Amniotic epithelial cell (primary cell): Measurements from ENCODE around the gene C4orf54.
A peak's percentile ranks its signal among the peaks of the same experiment; 100 is the strongest.

ENCODE experiments used
- DNase-seq: peaks from one replicate; pipeline ENCODE4 v3.0.0-alpha.2; 2010; ENCODE audit warnings: low read depth

The C4orf54 gene

DNA sequence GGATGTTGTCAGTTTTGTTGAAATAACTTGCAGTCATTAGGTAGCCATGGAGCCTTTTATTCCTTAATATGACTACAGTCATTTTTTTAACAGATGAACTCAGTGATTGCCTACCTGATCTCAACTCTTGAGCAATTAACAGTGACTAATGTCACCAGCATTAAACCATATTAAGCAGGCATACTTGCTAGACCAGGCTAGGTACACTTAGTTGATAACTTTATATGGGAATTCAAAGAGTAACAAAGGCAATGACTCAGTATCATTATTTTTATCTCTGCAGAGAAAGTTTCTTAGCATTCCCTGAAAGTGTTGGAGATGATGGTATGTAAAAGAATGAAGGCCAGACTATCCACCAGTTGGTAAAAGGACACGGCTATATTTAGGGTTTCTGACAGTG is at the start of gene C4orf54:
TSS of gene C4orf54 (minus strand) at position 31 of the 400 bp plus-strand sequence. CDS start 3,180 bp downstream, outside the sequence.
- DNase-seq, result no peak

DNA sequence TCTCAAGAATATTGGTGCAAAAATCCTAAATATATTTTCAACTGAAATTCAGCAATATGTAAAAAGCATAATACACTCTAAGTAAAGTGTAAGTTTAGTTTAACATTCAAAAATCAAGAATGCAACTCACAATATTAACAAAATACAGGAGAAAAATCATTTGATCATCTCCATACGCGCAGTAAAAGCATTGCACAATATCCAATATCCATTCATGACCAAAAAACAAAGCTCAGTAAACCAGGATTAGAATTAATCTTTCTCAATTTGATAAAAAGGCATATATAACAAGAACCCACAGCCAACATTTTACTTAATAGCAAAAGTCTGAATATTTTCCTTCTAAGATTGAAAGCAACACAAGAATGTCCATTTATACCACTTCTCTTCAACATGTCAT is 48.3 kb upstream of the C4orf54 start:
- no peak for DNase-seq

DNA sequence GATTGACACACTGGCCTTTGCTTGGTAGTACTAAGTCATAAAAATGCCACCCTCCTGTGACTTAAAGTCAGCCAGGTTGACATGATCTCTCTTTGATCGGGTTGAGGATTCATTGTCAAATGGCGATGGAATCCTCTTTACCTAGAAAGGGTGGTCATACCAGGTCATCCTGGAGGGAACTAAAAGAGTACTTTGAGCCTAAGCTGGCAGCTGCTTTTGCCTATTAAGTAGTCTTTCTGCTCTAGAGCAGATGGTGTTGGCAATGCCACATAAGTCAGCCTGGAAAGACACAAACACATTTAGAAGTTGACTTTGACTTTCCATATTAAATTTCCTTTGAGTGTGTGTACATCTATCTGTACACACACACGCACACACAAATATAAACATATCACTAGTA is 39.2 kb upstream of the C4orf54 start:
- no peak for DNase-seq

DNA sequence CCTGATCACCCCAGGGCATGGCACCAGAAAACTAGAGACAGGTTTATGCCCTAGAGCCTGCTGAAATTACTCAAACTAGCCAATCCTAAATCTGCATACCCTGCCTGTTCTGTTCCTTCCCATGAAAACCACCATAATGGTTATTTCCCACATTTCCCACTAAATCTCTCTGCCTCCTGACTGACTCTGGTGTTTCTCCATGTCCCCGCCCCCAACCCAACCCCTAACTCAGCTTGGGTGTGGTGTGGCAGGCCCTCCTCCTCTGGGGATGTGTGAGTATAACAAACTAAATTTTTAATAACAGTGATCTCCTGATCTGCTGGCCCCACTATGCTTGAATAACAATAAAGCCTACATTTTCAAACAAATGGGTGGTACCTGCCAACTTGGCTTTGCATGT is 35.5 kb upstream of the C4orf54 start:
- no peak for DNase-seq

DNA sequence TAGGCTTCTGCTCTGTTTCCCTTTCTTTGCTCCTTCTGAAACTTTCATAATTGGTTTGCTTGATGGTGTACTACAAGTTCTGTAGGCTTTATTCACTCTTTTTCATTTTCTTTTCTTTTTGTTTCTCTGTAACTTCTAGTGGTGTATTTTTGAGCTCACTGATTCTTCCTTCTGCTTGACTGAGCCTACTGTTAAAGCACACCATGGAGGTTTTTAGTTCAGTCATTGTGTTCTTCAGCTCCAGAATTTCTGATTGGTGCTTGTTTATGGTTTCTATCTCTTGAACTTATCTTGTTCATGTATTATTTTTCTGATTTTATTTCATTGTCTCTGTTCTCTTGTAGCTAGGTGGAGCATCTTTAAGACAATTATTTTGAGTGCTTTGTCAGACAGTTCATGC is 33.4 kb upstream of the C4orf54 start:
- no peak for DNase-seq

DNA sequence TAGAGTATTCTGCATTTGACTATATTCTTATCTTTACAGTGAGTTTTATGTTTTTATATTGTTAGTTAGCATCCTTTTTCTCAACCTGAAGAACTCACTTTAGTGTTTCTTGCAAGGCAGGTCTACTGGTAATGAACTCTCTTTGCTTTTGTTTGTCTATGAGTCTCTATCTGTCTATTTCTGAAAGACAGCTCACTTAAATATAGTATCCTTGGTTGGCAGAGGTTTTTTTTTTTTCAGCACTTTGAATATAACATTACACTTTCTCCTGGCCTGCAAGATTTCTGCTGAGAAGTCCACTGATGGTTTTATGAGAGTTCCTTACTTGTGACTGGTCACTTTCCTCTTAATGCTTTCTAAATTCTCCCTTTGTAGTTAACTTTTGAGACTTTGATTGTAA is 32.8 kb upstream of the C4orf54 start:
- DNase-seq, result no peak

DNA sequence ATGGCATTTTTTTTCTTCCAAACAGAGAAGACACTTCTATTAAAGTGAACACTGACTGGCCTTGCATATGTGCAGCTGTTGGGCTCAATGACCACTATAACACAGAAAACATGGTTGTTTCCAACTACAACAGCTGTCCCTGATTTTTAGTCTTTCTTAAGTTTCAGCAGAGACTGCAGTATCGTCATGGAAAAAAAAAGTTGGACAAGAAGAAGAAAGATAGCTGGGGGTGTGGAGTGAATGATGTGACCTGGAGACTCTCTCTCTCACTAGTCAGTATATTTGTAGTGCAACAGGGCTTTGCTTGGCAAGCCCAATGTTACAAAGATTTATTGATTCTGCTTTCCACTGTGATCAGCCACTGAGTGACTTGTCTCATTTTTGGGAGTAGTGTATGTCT is 29.5 kb upstream of the C4orf54 start:
- DNase-seq, result no peak

DNA sequence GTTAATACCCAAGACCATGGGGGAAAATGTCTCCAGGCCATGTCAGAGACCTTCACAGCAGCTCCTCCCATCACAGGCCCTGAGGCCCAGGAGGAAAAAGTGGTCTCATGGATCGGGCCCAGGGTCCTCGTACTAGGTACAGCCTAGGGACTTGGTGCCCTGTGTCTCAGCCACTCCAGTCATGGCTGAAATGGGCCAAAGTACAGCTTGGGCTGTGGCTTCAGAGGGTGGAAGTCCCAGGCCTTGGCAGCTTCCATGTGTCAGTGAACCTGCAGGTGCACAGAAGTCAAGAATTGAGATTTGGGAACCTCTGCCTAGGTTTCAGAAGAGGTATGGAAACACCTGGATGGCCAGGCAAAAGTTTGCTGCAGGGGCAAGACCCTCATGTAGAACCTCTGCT is 27.6 kb upstream of the C4orf54 start:
- no peak for DNase-seq

DNA sequence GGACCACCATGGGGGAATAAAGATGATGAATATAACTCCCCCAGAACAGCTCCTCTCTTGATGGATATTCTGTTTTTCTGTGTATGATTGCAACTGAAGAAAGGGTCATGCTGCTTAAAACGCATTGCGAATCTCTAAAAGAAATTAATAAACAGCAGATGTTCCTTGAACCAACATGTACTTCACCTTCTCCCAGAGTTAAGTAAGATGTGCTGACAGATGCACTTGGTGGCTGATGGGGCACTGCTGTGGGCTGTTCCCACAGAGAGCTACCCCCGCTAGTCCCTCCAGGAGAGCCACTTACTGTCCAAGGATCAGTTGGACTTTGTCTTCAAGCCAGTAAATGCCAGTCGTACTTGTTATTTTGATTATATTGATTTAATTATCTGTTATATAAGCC is 26.3 kb upstream of the C4orf54 start:
- no peak for DNase-seq

DNA sequence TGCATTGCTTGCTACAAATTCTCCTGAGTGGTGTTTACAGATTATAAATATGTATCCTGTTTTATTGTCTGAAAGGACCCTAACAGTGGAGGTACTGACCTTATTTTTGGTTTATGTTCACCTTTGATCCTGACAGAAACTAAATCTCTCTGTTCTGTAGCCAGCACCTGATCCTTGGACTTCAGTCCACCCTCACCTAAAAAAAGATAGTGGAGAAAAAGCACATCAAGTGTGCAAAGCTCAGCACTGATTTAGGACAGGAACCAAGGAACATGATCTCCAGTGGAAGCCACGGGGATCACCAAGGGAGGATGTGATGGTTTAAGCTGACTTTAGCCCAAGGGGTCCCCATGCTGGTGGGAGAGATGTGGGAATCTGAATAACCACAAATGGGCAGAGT is 22.3 kb upstream of the C4orf54 start:
- DNase-seq, result no peak

DNA sequence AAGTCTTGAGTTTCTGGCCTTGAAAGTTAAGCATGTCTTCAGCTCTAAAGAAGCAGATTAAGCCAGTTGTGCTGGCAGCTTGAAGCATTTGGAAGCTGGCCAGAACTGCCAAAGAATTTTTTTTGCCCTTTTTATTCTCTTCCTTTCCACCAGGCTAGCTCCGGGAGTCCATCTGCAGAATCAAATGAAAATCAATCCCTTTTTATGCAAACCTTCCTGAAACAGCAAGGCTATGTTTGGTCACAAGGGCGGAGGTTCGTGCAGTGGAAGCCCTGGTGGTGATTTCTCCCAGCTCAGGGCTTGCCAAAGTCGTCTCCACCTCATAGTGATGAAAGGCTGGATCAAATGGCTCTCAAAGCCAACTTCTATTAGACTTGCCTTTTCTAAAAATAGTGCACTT is 21.6 kb upstream of the C4orf54 start:
- no peak for DNase-seq

DNA sequence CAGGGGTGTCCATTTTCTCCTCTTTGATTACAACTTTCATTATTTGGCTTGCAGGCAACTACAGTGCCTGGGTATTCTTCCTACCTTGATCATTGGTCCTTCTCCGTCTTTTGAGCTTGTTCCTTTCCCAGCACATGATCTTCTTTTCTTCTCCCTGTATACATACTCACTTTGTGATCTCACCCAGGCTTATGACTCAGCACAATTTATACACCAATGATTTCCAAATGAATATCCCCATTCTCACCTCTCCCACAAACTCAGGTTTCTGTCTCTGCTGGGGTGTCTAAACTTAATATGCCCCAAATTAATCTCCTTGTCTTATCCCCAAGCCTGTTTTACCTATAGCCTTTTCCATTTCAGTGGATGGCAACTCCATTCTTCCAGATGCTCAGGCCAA is 19.5 kb upstream of the C4orf54 start:
- DNase-seq, result no peak

DNA sequence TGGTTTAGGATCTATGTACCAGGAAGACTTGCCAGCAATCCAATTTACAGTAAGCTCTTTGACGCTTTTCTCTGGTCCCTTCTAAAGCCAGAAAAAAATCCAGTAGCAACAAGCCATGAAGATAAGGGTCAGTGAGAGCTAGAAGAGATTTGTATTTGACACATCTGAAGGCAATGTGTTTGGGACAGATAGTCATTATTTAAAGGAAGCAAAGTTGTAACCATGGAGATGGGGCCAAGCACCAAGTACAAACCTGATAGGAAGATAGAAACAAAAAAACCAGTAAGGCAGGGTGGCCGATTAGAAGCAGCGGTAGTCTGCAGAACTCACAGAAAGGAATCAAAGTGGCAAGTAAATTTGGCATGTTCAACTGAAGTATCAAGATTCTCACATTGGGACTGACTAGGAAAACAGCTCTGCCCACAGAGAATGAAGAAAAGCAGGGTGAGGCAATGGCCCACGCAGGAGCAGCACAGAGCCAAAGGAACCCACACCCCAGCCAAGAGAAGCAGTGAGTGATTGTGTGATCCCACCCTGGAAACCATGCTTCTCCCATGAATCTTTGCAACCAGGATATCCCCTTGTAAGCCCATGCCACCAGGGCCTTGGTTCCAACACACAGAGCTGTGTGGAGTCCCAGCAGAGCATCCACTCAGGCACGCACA is 12.9 kb upstream of the C4orf54 start:
- DNase-seq, result no peak

DNA sequence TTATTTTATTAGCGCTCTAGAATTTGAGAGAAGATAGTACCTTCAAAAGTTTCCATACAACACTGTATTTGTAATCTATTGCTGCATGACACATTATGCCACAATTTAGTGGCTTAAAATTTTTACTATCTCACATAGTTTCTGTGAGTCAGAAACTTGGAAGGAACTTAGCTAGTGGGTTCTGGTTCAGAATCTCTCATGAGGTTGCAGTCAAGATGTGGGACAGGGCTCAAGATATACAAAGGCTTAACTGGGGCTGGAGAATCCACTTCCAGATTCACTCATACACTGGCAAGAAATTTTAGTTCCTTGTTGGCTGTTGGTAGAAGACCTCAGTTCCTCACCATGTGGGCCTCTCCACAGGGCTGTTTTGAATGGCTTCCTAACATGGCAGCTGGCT is 11.5 kb upstream of the C4orf54 start:
- DNase-seq, result peak; percentile 14

DNA sequence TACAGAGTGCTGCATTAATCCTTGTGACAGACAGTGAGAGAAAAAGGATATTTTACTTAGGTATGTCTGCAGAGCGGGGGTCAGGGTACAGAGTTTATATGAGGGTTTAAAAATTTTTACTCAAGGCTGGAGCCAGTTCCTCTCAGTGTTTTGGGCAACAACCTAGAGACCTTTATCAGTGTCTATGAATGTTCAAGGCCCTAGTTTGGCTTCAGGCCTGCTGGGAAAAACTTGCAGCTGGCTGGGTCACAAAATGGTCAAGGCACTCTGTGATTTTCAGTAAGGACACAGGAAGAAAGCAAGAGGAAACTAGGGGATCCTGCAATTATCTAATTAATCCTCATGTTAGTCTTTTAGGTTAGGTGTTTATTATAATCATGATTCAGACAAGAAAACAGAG is 10.8 kb upstream of the C4orf54 start:
- DNase-seq, result no peak

DNA sequence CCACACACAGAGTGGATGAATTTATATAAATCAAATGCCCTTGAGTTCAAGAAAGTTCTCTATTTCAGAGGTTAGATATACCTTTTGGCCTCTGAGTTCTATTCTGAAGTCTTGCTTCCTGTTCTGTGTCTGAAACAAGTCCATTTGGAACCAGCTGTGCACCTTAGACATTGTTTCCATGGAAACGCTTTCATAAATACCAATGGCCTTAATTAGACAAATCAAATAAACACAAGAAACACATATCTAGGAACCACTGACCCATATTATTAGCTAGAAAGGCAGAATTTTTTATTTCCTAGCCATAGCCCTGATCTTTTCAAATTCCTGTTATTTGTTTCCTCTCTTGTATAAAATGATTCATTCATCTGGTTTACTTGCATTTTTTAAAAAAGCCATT is 8.4 kb upstream of the C4orf54 start:
- DNase-seq, result no peak

DNA sequence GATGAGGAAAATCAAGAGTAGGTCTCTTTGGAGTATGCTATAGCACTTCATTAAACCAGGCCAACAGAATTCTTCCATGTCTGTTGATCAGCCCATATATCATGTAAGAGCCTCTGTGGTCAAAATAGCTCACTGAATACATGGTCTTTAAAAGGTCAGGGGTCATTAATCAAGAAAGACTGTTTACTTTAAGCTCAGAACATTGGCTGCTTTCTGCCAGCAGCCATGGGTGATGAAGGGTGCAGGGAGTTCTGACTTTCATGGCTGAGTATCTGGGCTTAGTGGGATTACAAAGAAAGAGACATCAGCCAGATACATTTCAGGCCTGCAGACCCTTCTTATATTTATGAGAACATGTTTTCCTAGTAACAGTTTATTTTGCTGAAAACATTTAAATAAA is 7.1 kb upstream of the C4orf54 start:
- peak; percentile 51 for DNase-seq

DNA sequence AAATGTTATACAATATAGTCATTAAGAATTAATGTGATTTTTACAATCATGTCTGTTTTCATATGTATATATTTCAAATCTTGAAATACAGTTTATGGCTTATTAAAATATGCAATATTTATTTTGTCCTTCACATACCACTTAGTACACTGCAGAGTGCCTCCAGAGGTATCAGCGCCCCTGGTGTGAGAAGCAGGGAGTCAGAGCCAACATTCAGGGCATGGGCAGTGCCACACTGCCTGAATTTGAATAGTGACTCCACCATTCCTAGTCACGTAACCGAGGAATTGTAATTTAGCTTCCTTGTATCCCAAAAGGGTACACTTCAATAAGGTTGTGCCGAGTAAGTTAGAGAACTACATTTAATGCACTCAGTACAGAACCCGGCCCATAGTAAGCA is 4.3 kb upstream of the C4orf54 start:
- DNase-seq, result no peak

DNA sequence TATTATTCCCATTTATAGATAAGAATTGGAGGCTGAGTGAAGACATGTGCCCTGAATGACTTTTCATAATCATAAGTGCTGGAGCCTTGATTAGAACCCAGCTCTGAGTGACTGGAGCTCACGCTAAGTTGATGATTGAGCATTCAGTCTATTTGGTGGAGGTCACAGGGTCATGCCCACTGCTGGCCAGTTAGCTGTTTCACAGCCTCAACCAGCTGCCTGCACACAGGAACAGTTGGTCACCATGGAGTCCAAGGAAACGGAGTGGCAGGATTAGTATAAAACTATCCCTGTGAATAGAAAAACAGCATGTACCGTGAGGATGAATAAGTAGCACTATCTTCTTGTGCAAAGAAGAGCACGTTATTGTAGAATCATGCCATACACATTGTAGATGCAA is 1.0 kb upstream of the C4orf54 start:
- no peak for DNase-seq

DNA sequence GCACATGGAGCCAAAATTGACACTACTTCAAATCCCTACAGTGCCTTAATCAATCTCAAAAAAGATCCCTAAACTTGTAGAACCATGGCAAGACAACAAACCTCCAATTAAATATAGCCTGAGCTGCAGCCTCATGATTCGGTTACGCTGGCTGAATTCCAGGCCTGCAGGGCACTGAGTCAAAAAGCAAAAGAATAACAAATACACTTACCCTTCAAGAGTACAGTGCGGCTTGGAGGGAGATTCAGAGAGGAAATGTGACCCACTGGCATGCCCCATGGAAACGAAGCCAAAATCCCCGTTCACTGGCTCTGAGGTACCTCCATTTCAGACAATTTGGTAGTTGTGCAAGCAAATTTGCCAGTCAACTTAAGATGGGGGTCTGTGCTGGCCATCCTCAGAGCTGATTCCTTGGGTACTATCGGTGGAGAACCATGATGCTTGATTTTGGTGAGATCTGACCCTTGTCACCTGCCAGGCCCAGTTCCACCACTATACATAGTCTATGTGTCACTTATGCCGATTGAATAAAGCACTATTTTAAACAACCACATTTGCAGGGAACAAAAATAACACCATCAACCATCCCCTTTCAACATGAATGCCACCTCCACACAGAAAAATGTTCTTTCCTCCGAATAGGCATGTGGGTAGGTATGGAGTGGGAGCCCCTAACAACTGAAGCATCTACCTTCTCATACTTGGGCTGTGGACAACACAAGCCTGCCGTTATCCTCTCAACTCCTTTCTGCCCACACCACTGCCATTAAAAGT is 2.1 kb downstream of the C4orf54 start:
- DNase-seq, result no peak

DNA sequence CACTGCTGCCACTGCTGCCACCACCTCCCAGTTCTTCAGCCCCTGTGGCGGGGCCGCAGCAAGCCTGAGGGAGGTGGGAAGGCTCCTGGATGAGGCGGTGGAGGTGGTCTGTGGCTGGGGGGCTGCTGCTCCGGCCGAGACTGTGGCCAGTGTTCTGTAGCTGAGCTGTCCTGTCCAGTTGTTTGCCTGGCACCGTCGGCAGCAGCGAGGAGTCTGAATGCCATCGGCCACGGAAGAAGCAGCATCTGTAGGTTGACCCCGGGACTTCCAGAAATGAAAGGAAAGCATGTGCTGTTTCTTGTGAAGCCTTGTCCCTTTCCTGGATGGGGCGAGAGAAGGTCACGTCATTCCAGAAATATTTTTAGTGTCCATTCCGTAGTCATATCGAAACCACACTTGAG is 3.3 kb downstream of the C4orf54 start:
- no peak for DNase-seq

DNA sequence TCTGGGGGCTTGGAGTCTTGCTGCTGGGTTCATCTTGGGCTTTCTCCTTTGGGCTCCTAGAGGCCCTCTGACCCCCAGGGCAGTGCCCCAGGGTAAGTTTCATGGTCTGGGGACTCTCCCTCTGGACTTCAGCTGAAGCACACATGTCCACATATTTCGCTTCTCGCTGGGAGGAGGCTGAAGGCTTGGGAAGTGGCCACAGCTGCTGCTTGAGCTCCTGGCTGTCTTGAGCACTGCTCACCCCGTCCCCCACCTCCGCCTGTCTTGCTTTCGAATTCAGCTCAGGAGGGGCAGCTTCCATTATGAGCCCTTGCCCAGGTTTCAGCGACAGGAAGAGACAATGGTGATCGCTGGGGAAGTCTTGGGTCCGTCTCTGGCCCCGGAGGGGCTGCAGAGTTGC is 3.7 kb downstream of the C4orf54 start:
- no peak for DNase-seq

DNA sequence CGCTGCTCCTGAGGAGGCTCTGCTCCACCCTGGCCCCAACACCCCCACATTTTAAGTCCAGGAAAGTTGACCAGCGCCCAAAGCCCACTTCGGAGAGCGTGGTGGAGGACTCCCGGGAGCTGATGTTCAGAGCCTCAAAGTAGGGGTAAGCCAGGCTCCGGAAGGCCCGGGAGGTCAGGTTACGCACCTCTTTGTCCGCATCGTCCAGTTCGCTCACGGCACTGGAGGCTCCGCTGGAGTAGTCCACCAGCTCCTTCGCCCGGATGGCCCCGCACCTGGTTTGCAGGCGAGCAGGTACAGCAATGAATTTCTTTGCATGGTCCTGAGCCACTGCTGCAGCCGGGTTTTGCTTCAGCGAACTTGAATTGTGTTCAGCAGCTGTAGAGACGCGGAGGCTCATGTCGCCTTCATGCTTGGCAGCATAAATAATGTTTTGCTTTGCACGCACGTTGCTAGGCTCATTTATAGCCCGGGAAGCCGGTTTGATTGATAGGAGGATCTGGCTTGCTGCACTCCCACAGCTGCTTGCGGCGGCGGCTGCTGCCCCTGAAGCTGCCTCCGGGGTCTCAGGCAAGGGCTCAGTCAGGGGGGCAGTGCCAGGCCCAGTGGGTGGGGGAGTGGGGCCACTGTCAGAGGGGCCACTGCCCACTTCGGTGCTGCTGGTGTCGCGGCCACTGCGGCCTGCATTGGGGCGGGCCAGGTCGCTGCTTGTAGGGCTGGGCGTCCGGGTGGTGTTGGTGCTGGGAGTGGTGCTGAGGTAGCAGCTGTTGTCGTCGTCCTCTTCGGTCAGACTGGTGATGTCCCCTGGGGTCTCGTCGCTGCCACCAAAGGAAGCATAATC is 4.8 kb downstream of the C4orf54 start:
- no peak for DNase-seq
